ENCODE data around the gene MRPS27.
A peak's percentile ranks its signal among the peaks of the same experiment; 100 is the strongest.

Gene MRPS27

GRCh38 chr5:72308853-72309191, 11.2 kb downstream of the MRPS27 start:
- no peak for DNase-seq (ENCODE audit: low spot score)
- no peak for TF ChIP-seq CTCF (IDR thresholded peaks at IDR 0.05; ENCODE audit: extremely low read depth, missing control alignments)

- DNase-seq (ENCODE audit: low spot score), result peak; percentile 96
- TF ChIP-seq CTCF (IDR thresholded peaks at IDR 0.05; ENCODE audit: extremely low read depth, missing control alignments), result peak; percentile 82
These were observed 11.8 kb downstream of the MRPS27 start for GRCh38 chr5:72307968-72308852.

GRCh38 chr5:72307573-72307967, 12.5 kb downstream of the MRPS27 start:
- DNase-seq (ENCODE audit: low spot score), result no peak
- no peak for TF ChIP-seq CTCF (IDR thresholded peaks at IDR 0.05; ENCODE audit: extremely low read depth, missing control alignments)

GRCh38 chr5:72305194-72306142, 14.6 kb downstream of the MRPS27 start:
- peak; percentile 32 for DNase-seq (ENCODE audit: low spot score)
- no peak for TF ChIP-seq CTCF (IDR thresholded peaks at IDR 0.05; ENCODE audit: extremely low read depth, missing control alignments)

- TF ChIP-seq CTCF (IDR thresholded peaks at IDR 0.05; ENCODE audit: extremely low read depth, missing control alignments), result no peak
- no peak for DNase-seq (ENCODE audit: low spot score)
These were observed 17.9 kb downstream of the MRPS27 start for GRCh38 chr5:72302171-72302570.

GRCh38 chr5:72301557-72301956, 18.5 kb downstream of the MRPS27 start:
- TF ChIP-seq CTCF (IDR thresholded peaks at IDR 0.05; ENCODE audit: extremely low read depth, missing control alignments), result no peak
- DNase-seq (ENCODE audit: low spot score), result peak; percentile 31

All from GM20000 (cell line).